Tibial nerve (tissue), 4 donors: ENCODE results near the gene TTC27. TPM values are rescaled to one million over a fixed set of nuclear protein-coding genes. Genes with fewer than 3 reads are reported as not detected.

Experiments used
- DNase-seq, 2 donors: peaks; one replicate each; pipeline ENCODE4 v3.0.0-alpha.2; 2019; ENCODE audit warnings: low spot score in 2 of 2
- H3K27ac ChIP-seq, 4 donors: fragments of 200-600 bp; sonication (generic) in 3 of 4; one replicate each; pipeline ENCODE4 v1.5.1; 2017 to 2019; ENCODE audit warnings: mild to moderate bottlenecking in 1 of 4
- H3K27me3 ChIP-seq, 2 donors: fragments of 200-600 bp; sonication (generic) in 1 of 2; one replicate each; pipeline versions ENCODE4 v1.5.1 to v1.6.0; 2017 to 2019
- H3K36me3 ChIP-seq, 3 donors: fragments of 200-600 bp; sonication (generic); one replicate each; pipeline ENCODE4 v1.5.1; 2018 to 2019
- H3K4me1 ChIP-seq, 4 donors: fragments of 200-600 bp; sonication (generic) in 3 of 4; one replicate each; pipeline ENCODE4 v1.5.1; 2017 to 2019
- H3K4me3 ChIP-seq, 4 donors: fragments of 200-600 bp; sonication (generic) in 3 of 4; one replicate each; pipeline ENCODE4 v1.5.1; 2017 to 2019; ENCODE audit warnings: mild to moderate bottlenecking in 1 of 4, moderate library complexity in 1 of 4
- H3K9me3 ChIP-seq, 4 donors: fragments of 200-600 bp; sonication (generic) in 3 of 4; one replicate each; pipeline ENCODE4 v1.5.1; 2017 to 2019
- CTCF ChIP-seq, 5 experiments: fragments of 200-600 bp in 3 of 5; fragments of 450-650 bp in 2 of 5; sonication (generic) in 3 of 5; IDR thresholded peaks; one replicate each; pipeline ENCODE4 v1.5.1; 2016 to 2019; ENCODE audit warnings: antibody characterized with exemption in 5 of 5, mild to moderate bottlenecking in 3 of 5, moderate library complexity in 2 of 5
- EP300 ChIP-seq, 2 donors: sonication (generic); formaldehyde crosslinking; IDR thresholded peaks; one replicate each; pipeline ENCODE4 v1.6.1; 2017; ENCODE audit warnings: antibody characterized with exemption in 2 of 2, mild to moderate bottlenecking in 1 of 2
- POLR2A ChIP-seq, 2 donors: fragments of 450-650 bp; IDR thresholded peaks; one replicate each; pipeline ENCODE4 v1.6.1; 2017; ENCODE audit warnings: antibody characterized with exemption in 2 of 2, mild to moderate bottlenecking in 2 of 2, moderate library complexity in 2 of 2
- WGBS, 2 donors: methylation state at CpG; one replicate each; pipeline ENCODE4 v1.1.5; 2018; 5-methylcytosine and 5-hydroxymethylcytosine counted together
- total RNA-seq, 4 donors: library from RNA; depleted of rRNA; stranded (reverse); fragments of >200 nt; gene quantifications; one replicate each; pipeline ENCODE4 v1.1.0, GENCODE V29; 2016

TTC27 gene
- total RNA-seq, 4 donors from 2014 or later: 22.5 to 25.8 (median 24.3) TPM

GRCh38 chr2:32858713-32859112, 230.9 kb downstream of the TTC27 start:
- WGBS, 2 donors: 96 to 99% methylated on average over 8 of the region's 8 CpGs
- TF ChIP-seq EP300 (IDR thresholded peaks at IDR 0.05) (no peak), POLR2A (IDR thresholded peaks at IDR 0.05) (no peak), CTCF (IDR thresholded peaks at IDR 0.05) (no peak)
- DNase-seq: no peak
- Histone ChIP-seq H3K4me3 (no peak overlapping the region), H3K4me1 (no peaks in the 10 kb centered on the region), H3K36me3 (no peaks in the 10 kb centered on the region), H3K27ac (no peak overlapping the region), H3K27me3 (no peaks in the 10 kb centered on the region), H3K9me3 (no peaks in the 10 kb centered on the region)

- Histone ChIP-seq H3K27ac (no peak overlapping the region), H3K27me3 (no peaks in the 10 kb centered on the region), H3K4me1 (no peaks in the 10 kb centered on the region), H3K36me3 (no peaks in the 10 kb centered on the region), H3K9me3 (no peaks in the 10 kb centered on the region), H3K4me3 (no peak overlapping the region)
- no peak for DNase-seq
- TF ChIP-seq POLR2A (IDR thresholded peaks at IDR 0.05): no peak
- TF ChIP-seq EP300 (IDR thresholded peaks at IDR 0.05): no peak
- no peak for TF ChIP-seq CTCF (IDR thresholded peaks at IDR 0.05)
Measured at GRCh38 chr2:32860385-32860784, 232.5 kb downstream of the TTC27 start.

GRCh38 chr2:32862269-32863055, 234.6 kb downstream of the TTC27 start:
- Histone ChIP-seq H3K4me1 (no peaks in the 10 kb centered on the region), H3K36me3 (no peaks in the 10 kb centered on the region), H3K9me3 (no peaks in the 10 kb centered on the region), H3K4me3 (no peak overlapping the region), H3K27ac (no peak overlapping the region), H3K27me3 (no peaks in the 10 kb centered on the region)
- WGBS, 2 donors: 84 to 85% methylated on average over 4 of the region's 4 CpGs
- no peak for DNase-seq
- TF ChIP-seq EP300 (IDR thresholded peaks at IDR 0.05) (no peak), POLR2A (IDR thresholded peaks at IDR 0.05) (no peak), CTCF (IDR thresholded peaks at IDR 0.05) (no peak)

- Histone ChIP-seq H3K27ac (no peak overlapping the region), H3K4me3 (no peak overlapping the region), H3K9me3 (no peaks in the 10 kb centered on the region), H3K4me1 (no peaks in the 10 kb centered on the region), H3K36me3 (no peaks in the 10 kb centered on the region), H3K27me3 (no peaks in the 10 kb centered on the region)
- TF ChIP-seq POLR2A (IDR thresholded peaks at IDR 0.05) (no peak), EP300 (IDR thresholded peaks at IDR 0.05) (no peak), CTCF (IDR thresholded peaks at IDR 0.05) (no peak)
- no peak for DNase-seq
- WGBS, 2 donors: 94 to 95% methylated on average over 2 of the region's 2 CpGs
Measured at GRCh38 chr2:32863326-32863725, 235.5 kb downstream of the TTC27 start.

- WGBS, 2 donors: 83% methylated on average over 7 of the region's 7 CpGs
- no peak overlapping the region for H3K4me3 ChIP-seq
- no peaks in the 10 kb centered on the region for H3K9me3 ChIP-seq
- TF ChIP-seq EP300 (IDR thresholded peaks at IDR 0.05) (no peak), CTCF (IDR thresholded peaks at IDR 0.05) (no peak), POLR2A (IDR thresholded peaks at IDR 0.05) (no peak)
- H3K4me1 ChIP-seq: no peaks in the 10 kb centered on the region
- H3K27me3 ChIP-seq: no peaks in the 10 kb centered on the region
- H3K27ac ChIP-seq: no peak overlapping the region
- no peak for DNase-seq
- H3K36me3 ChIP-seq: no peaks in the 10 kb centered on the region
Measured at GRCh38 chr2:32863803-32864202, 236.0 kb downstream of the TTC27 start.
